Measurements from ENCODE around the gene SPDYE4.
"Not testable (repeated sequence)": the region's sequence is repeated elsewhere in the genome, so short reads cannot be mapped to it uniquely, and the experiment has no call there.

SPDYE4 gene

DNA sequence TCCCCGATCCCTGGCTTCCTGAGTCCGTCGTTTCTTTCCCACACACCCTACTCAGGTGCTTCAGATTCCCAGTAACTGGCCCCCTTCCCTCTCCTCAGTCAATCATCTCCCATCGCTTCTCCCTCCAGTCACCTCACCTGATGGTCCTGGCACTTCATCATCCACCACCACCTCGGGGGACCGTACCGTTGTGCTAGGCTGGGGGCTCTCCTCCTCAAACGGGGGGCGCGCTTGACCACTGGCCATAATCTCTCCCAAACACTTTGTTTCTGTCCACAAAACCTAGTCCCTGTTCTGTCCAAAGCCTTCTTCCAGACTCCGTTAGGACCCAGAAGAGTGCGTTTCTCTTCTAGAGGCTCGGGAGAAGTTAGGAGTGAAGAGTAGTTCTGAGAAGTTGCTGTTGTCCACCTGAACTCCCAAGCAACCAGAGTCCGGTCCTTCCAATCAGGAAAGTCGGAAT, at the start of gene SPDYE4:
Gene SPDYE4, minus strand, starts transcription at position 410 of the 460 bp plus-strand sequence. Its CDS starts 164 bp downstream, at position 246.
- DNase-seq (ENCODE audit: extremely low spot score, insufficient read length, low read depth), result no peak
- FAIRE-seq, result no peak

DNA sequence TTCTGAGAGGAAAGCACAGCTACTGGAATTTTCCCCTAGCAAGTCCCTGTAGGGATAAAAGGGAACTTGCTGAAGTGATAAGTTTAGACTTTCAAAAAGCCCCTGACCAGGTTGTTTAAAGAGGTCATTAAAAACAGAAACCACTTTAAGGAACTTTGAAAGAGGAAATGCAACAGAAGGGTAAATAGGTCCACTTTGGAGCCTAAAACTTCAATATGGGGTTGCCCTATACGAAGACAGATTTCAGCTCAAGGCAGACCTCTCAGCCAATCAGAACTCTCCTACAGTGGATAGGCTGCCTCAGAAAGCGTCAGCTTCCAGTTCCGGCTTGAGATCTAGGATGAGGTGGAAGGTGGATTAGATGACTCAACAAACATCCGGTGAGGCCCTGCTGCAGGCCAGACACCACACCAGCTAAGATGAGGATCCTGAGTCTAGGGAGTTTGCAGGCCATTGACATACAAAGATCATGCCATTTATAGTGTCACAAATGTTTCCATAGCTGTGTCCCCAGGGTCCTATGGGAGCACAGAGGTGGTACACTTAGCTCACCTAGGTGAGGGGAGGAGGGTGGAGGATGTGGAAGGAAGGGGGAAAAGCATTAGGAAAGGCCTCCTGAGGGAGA, 48.7 kb upstream of the SPDYE4 start:
- DNase-seq (ENCODE audit: extremely low spot score, insufficient read length, low read depth), result peak; percentile 74
- peak; percentile 99 for FAIRE-seq

DNA sequence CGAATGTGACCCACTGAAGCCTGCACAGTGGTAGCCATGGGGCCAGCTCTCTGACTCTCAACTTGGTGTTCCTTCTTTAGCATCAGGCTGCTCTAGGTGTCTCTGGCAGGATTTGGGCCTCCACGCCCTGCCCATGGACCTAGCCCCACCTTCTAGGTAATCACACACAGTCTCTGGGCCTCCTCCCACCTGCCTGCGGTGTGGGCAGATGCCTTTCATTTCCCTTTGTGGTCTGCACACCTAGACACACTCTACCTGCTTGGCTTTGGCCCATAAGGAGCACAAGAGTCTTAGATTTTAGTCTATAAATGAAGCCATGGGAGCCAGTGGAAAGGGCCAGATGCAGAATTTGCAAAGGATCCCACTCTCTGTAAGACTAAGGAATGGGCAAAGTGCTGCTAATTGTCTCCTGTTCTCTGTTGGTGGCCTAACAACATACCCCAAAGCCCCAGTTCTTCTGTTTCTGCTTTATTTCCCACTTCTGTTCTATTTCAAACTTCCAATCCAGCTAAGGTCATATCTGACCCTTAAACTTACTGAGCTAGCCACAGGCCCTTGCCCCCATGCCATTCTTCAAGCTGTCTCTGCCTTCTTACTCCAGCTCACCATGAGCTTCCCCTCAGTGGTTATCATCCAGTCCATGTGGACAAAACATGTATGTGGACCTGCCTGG, 48.0 kb upstream of the SPDYE4 start:
- no peak for DNase-seq (ENCODE audit: extremely low spot score, insufficient read length, low read depth)
- FAIRE-seq, result no peak

GRCh38 chr17:8805396-8805795, 47.0 kb upstream of the SPDYE4 start:
- FAIRE-seq, result not testable (repeated sequence)

DNA sequence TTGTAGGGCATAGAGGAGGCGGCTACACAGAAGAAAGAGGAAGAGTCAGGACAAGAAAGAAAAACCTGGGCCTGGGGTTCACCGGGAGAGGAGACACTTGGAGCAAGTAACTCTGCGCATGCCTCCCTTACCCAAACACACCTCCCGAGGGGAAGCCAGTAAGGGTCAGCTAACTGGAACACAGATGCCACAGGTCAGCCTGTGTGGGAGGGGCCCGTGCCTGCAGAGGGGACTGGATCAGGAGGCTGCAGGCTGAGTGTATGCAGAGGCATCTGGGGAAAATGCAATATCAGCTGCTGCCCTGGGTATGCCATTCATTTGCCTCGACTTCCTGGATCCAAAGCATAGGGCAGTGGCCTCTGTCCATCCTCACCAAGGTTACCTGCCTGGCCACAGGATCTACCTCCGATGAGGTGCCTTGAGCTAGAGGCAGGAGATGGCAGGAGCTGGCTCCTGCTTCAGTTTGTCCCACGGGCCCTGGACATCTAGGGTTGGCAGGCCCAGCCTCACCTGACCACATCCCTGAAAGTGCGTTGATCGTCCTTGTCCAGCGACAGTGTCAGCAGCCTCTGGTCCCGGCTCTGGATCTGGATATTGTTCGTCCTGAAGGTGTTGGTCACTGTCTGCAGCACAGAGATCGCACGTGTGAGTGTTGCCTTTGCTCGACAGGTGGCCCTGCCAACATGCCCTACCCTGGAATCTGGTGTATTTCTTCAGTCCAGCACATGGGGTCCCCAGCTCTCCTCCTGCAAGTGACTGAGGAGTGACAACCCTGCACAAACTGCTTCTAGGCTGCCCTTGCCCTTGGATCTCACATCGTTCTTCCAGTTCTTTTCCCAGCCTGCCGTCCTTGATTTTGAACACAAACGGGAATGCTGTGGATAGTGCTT, 45.4 kb upstream of the SPDYE4 start:
- DNase-seq (ENCODE audit: extremely low spot score, insufficient read length, low read depth), result no peak
- no peak for FAIRE-seq

More at GRCh38 chr17:8805396-8805795, 47.0 kb upstream of the SPDYE4 start:
- not testable (repeated sequence) for DNase-seq (ENCODE audit: extremely low spot score, insufficient read length, low read depth)

- no peak for FAIRE-seq
- DNase-seq (ENCODE audit: extremely low spot score, insufficient read length, low read depth), result no peak
Measured at GRCh38 chr17:8801135-8801840, 42.9 kb upstream of the SPDYE4 start.

DNA sequence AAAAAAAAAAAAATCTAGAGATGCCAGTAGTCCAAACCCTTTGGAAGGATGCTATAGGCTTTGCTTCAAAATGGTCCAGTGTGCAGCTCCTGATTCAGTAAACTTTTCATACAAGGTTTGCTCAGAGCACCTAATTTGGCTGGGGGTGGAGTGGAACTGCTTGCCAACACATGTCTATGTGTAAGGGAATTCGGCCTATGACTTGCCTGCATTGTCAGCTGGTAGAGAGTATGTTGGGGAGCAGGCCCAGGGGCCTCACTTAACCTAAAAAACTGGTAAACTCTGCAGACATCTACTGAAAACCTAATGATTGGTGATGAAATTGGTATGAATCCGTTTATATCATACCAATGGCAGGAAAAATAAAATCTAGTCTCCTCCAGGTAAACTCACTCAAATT, 42.3 kb upstream of the SPDYE4 start:
- no peak for FAIRE-seq

GRCh38 chr17:8799570-8800212, 41.3 kb upstream of the SPDYE4 start:
- FAIRE-seq, result no peak
- DNase-seq (ENCODE audit: extremely low spot score, insufficient read length, low read depth), result no peak

More for the DNA sequence above, 42.3 kb upstream of the SPDYE4 start:
- no peak for DNase-seq (ENCODE audit: extremely low spot score, insufficient read length, low read depth)

DNA sequence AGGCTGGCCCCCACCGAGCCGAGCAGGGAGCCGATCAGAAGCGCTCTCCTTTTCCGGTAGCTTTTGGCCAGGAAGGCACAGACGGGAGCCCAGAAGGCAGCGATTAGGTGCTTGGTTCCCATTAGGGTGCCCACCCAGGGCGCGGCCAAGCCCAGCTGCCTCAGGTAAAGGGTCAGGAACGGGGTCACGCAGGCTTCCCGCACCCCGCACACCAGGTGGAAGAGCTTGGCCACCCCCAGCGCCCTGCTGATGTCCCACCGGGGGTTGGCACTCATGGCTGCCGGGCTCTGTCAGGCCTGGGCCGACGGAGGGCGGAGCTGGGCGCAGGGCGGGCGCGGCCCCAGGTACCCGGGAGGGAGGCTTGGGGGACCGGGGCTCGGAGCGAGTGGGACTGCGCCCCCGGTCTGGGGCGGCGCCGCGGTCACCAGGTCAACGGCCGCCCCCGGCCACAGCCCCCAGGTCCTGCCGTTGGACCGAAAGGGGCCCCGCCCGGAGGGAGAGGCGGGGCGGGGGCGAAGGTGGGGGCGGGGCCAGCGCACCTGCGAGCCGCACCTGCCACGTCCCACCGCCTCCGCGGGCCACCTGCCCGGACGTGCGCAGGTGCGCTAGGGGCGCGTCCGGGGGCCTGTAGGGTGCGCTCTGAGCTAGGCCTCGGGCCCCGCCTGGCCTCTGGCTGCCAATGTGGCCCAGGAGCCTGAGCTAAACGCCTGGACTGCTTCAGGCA, 40.7 kb upstream of the SPDYE4 start, which contains the start of gene MFSD6L:
Gene MFSD6L, minus strand, starts transcription at position 520 of the 724 bp plus-strand sequence. Its CDS starts 245 bp downstream, at position 275.
- FAIRE-seq (no peak), DNase-seq (ENCODE audit: extremely low spot score, insufficient read length, low read depth) (no peak)

GRCh38 chr17:8798176-8798845, 40.0 kb upstream of the SPDYE4 start:
- DNase-seq (ENCODE audit: extremely low spot score, insufficient read length, low read depth) (no peak), FAIRE-seq (no peak)

GRCh38 chr17:8797621-8798175, 39.4 kb upstream of the SPDYE4 start:
- FAIRE-seq (no peak), DNase-seq (ENCODE audit: extremely low spot score, insufficient read length, low read depth) (no peak)

- DNase-seq (ENCODE audit: extremely low spot score, insufficient read length, low read depth), result no peak
- FAIRE-seq, result no peak
Measured at GRCh38 chr17:8794636-8795035, 36.3 kb upstream of the SPDYE4 start.

DNA sequence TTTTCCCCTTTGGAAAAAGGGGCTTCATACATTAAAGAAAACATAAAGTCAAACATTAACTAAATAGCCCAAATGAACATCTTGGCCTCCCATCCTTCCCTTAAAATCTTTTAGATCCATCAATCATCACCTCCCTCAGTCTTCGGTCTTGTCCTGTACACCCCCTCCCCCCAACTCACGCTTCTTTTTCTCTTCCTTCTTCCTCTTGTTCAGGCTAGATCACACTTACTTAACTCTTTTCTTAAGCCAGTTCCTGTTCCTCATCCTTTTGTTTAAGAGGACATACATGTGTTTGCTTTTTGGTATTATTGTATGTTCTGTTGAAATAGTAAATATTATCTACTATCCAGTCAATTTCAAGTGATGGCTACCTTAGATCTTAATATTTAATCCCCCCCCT, 35.3 kb upstream of the SPDYE4 start:
- DNase-seq (ENCODE audit: extremely low spot score, insufficient read length, low read depth) (no peak), FAIRE-seq (no peak)

- no peak for DNase-seq (ENCODE audit: extremely low spot score, insufficient read length, low read depth)
- FAIRE-seq, result no peak
Measured at GRCh38 chr17:8792646-8793045, 34.3 kb upstream of the SPDYE4 start.

- DNase-seq (ENCODE audit: extremely low spot score, insufficient read length, low read depth) (no peak), FAIRE-seq (no peak)
Measured at GRCh38 chr17:8791910-8792270, 33.5 kb upstream of the SPDYE4 start.

DNA sequence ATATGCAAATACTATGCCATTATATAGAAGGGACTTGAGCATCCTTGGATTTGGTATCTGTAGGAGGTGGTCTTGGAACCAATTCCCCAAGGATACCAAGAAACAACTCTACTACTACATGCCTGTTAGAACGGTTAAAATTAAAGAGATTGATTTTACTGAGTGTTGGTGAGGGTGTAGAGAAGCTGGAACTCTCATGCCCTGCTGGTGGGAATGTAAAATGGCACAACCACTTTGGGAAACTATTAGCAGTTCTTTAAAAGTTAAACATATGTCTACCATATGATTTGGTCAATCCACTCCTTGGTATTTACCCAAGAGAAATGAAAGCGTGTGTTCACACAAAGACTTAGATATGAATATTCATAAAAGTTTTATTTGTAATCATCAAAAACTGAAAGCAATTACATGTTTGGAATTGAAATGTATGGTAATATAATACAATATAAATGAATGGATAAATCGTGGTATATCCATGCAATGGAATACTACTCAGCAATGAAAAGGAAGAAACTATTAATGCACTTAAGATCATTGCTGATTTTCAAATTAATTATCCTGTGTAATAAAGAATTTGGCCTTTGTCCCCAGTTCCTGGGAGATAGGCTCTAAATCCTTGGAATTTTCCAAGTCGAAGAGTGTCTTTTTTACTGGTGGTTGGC, 33.0 kb upstream of the SPDYE4 start:
- DNase-seq (ENCODE audit: extremely low spot score, insufficient read length, low read depth) (no peak), FAIRE-seq (no peak)

- DNase-seq (ENCODE audit: extremely low spot score, insufficient read length, low read depth), result no peak
- no peak for FAIRE-seq
Measured at GRCh38 chr17:8789743-8790142, 31.4 kb upstream of the SPDYE4 start.

DNA sequence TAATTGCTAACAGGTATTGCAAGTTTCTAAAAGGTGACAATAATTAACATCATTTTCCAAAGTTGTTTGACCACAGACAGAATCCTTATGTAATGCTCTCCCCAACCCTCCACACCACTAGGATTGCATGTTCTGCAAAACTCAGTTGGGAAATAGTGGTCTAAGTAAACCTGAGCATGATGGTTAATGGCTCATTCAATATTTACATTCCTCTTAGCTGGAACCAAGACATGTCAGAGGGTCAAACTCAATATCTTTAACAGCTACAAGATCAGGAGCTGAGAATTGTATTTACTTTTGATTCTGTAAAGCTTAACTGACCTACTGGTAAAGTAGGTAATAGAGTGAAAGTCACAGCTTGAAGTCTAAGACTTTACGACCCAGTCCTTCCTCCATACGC, 30.7 kb upstream of the SPDYE4 start:
- FAIRE-seq, result no peak

More for the DNA sequence above, 30.7 kb upstream of the SPDYE4 start:
- no peak for DNase-seq (ENCODE audit: extremely low spot score, insufficient read length, low read depth)

All from GM18507 (cell line).